H9 (cell line): Measurements from ENCODE around the gene TGFBR2. TPM values are rescaled to one million over a fixed set of nuclear protein-coding genes. Genes with fewer than 3 reads are reported as not detected.

ENCODE experiments used
- DNase-seq: peaks from one replicate; pipeline ENCODE4 v3.0.0-alpha.2; 2017
- H2AFZ ChIP-seq: one replicate; pipeline ENCODE4 v1.6.1; 2013; ENCODE audit warnings: mild to moderate bottlenecking, low read length, control low read depth, moderate library complexity
- H2AK5ac ChIP-seq: 2 replicates; pipeline ENCODE4 v1.6.1; 2013; ENCODE audit warnings: low read length, control low read depth, mixed read lengths; ENCODE audit not compliant: insufficient read length
- H2BK120ac ChIP-seq: one replicate; pipeline ENCODE4 v1.6.1; 2013; ENCODE audit warnings: low read depth, mild to moderate bottlenecking, low read length, control low read depth, inconsistent platforms; ENCODE audit not compliant: poor library complexity, severe bottlenecking
- H2BK12ac ChIP-seq: 2 replicates; pipeline ENCODE4 v1.6.1; 2013; ENCODE audit warnings: low read length, control low read depth, mixed read lengths, low read depth; ENCODE audit not compliant: insufficient read length
- H2BK15ac ChIP-seq: 2 replicates; pipeline ENCODE4 v1.6.1; 2013; ENCODE audit warnings: low read depth, low read length, control low read depth
- H2BK20ac ChIP-seq: one replicate; pipeline ENCODE4 v1.6.1; 2013; ENCODE audit warnings: low read depth, mild to moderate bottlenecking, low read length, control low read depth, inconsistent platforms; ENCODE audit not compliant: poor library complexity, severe bottlenecking
- H2BK5ac ChIP-seq: 2 replicates; pipeline ENCODE4 v1.6.1; 2013; ENCODE audit warnings: low read length, control low read depth, mixed read lengths; ENCODE audit not compliant: insufficient read length
- H3K14ac ChIP-seq: 2 replicates; pipeline ENCODE4 v1.6.1; 2013; ENCODE audit warnings: low read length, control low read depth; ENCODE audit not compliant: insufficient read depth
- H3K18ac ChIP-seq: 2 replicates; pipeline ENCODE4 v1.6.1; 2013; ENCODE audit warnings: low read depth, mild to moderate bottlenecking, mixed read lengths, low read length, control low read depth; ENCODE audit not compliant: insufficient read length
- H3K23ac ChIP-seq: 2 replicates; pipeline ENCODE4 v1.6.1; 2013; ENCODE audit warnings: low read length, control low read depth, mixed read lengths, low read depth; ENCODE audit not compliant: insufficient read length
- H3K23me2 ChIP-seq: 2 replicates; pipeline ENCODE4 v1.6.1; 2013; ENCODE audit warnings: low read depth, mild to moderate bottlenecking, mixed read lengths, low read length, control low read depth; ENCODE audit not compliant: insufficient read length, poor library complexity, severe bottlenecking
- H3K27ac ChIP-seq: 2 replicates; pipeline ENCODE4 v1.5.1; 2013; ENCODE audit warnings: low read length, control low read depth, mixed read lengths, low read depth; ENCODE audit not compliant: insufficient read length
- H3K27me3 ChIP-seq: 2 replicates; pipeline ENCODE4 v1.6.1; 2013; ENCODE audit warnings: low read length, control low read depth, inconsistent platforms; ENCODE audit not compliant: insufficient read depth
- H3K4ac ChIP-seq: 2 replicates; pipeline ENCODE4 v1.6.1; 2013; ENCODE audit warnings: low read depth, mild to moderate bottlenecking, control low read depth, inconsistent platforms, low read length, moderate library complexity
- H3K4me1 ChIP-seq: 2 replicates; pipeline ENCODE4 v1.6.1; 2013; ENCODE audit warnings: low read length, control low read depth, inconsistent platforms; ENCODE audit not compliant: insufficient read depth
- H3K4me2 ChIP-seq: 2 replicates; pipeline ENCODE4 v1.6.1; 2013; ENCODE audit warnings: low read length, control low read depth, mixed read lengths; ENCODE audit not compliant: insufficient read length, insufficient read depth
- H3K56ac ChIP-seq: 2 replicates; pipeline ENCODE4 v1.6.1; 2013; ENCODE audit warnings: low read depth, mild to moderate bottlenecking, mixed read lengths, low read length, control low read depth; ENCODE audit not compliant: insufficient read length
- H3K79me1 ChIP-seq: 2 replicates; pipeline ENCODE4 v1.6.1; 2013; ENCODE audit warnings: low read depth, mild to moderate bottlenecking, moderate library complexity, low read length, control low read depth, inconsistent platforms; ENCODE audit not compliant: insufficient read depth, poor library complexity, severe bottlenecking
- H3K79me2 ChIP-seq: 2 replicates; pipeline ENCODE4 v1.6.1; 2013; ENCODE audit warnings: low read length, control low read depth, inconsistent platforms; ENCODE audit not compliant: insufficient read depth
- H3K9ac ChIP-seq: 2 replicates; pipeline ENCODE4 v1.6.1; 2013; ENCODE audit warnings: low read length, control low read depth, mixed read lengths; ENCODE audit not compliant: insufficient read length; ENCODE audit errors: extremely low read depth
- H3K9me3 ChIP-seq: one replicate; pipeline ENCODE4 v1.6.1; 2013; ENCODE audit warnings: low read depth, low read length, inconsistent platforms; ENCODE audit not compliant: control insufficient read depth
- H3T11ph ChIP-seq: one replicate; pipeline ENCODE4 v1.6.1; 2013; ENCODE audit warnings: mild to moderate bottlenecking, low read length, control low read depth, inconsistent platforms
- H4K20me1 ChIP-seq: one replicate; pipeline ENCODE4 v1.6.1; 2013; ENCODE audit not compliant: control insufficient read depth, insufficient read length, insufficient read depth
- H4K5ac ChIP-seq: 2 replicates; pipeline ENCODE4 v1.6.1; 2013; ENCODE audit warnings: low read depth, mild to moderate bottlenecking, mixed read lengths, low read length, control low read depth; ENCODE audit not compliant: insufficient read length
- H4K8ac ChIP-seq: replicated peaks from 2 replicates; pipeline ENCODE4 v1.6.1; 2013; ENCODE audit warnings: low read length, control low read depth, mixed read lengths, low read depth; ENCODE audit not compliant: insufficient read length
- H4K91ac ChIP-seq: 2 replicates; pipeline ENCODE4 v1.6.1; 2013; ENCODE audit warnings: low read depth, mild to moderate bottlenecking, moderate library complexity, mixed read lengths, low read length, control low read depth; ENCODE audit not compliant: insufficient read length
- H3K27ac Mint-ChIP-seq, 3 experiments: 2 replicates in 2 of 3; 3 replicates in 1 of 3; pipeline ENCODE4 v1.8.0; 2020 to 2021; ENCODE audit warnings: mixed read lengths in 3 of 3, mild to moderate bottlenecking in 1 of 3, moderate library complexity in 1 of 3
- H3K27me3 Mint-ChIP-seq: 2 replicates; pipeline ENCODE4 v1.8.0; 2021; ENCODE audit warnings: low read depth, mild to moderate bottlenecking, moderate library complexity, mixed read lengths
- H3K36me3 Mint-ChIP-seq, 3 experiments: 2 replicates in 2 of 3; 3 replicates in 1 of 3; pipeline ENCODE4 v1.8.0; 2020 to 2021; ENCODE audit warnings: low read depth in 3 of 3, mixed read lengths in 3 of 3; ENCODE audit not compliant: insufficient read depth in 1 of 3
- H3K4me1 Mint-ChIP-seq, 2 experiments: 2 replicates each; pipeline ENCODE4 v1.8.0; 2020; ENCODE audit warnings: mixed read lengths in 2 of 2
- H3K4me3 Mint-ChIP-seq, 2 experiments: 2 replicates in 1 of 2; 3 replicates in 1 of 2; pipeline ENCODE4 v1.8.0; 2020 to 2021; ENCODE audit warnings: mild to moderate bottlenecking in 2 of 2, mixed read lengths in 2 of 2, moderate library complexity in 1 of 2
- H3K9me3 Mint-ChIP-seq, 2 experiments: 2 replicates in 1 of 2; 3 replicates in 1 of 2; pipeline ENCODE4 v1.8.0; 2020; ENCODE audit warnings: mild to moderate bottlenecking in 2 of 2, mixed read lengths in 2 of 2, moderate library complexity in 1 of 2
- WGBS: extraction: QIAGEN DNeasy Blood & Tissue Kit; methylation state at CpG from one replicate; pipeline ENCODE4 v1.1.7; 2013; ENCODE audit warnings: missing lambda C conversion rate, low lambda C conversion rate, mixed read lengths; ENCODE audit not compliant: insufficient read length; ENCODE audit errors: extremely low coverage; 5-methylcytosine and 5-hydroxymethylcytosine counted together
- total RNA-seq: library from RNA; stranded (reverse); gene quantifications from 2 replicates; pipeline ENCODE4 v1.2.1, GENCODE V29; 2021
- TF ChIP-seq, protein P1 (sequence below): fragments of 200-600 bp; sonication (generic); conservative IDR thresholded peaks from 3 replicates; pipeline ENCODE4 v1.8.0; 2021; ENCODE audit warnings: antibody characterized with exemption, mild to moderate bottlenecking

Gene TGFBR2
- total RNA-seq, 1 experiment from 2014 or later: 10.6 TPM

DNA sequence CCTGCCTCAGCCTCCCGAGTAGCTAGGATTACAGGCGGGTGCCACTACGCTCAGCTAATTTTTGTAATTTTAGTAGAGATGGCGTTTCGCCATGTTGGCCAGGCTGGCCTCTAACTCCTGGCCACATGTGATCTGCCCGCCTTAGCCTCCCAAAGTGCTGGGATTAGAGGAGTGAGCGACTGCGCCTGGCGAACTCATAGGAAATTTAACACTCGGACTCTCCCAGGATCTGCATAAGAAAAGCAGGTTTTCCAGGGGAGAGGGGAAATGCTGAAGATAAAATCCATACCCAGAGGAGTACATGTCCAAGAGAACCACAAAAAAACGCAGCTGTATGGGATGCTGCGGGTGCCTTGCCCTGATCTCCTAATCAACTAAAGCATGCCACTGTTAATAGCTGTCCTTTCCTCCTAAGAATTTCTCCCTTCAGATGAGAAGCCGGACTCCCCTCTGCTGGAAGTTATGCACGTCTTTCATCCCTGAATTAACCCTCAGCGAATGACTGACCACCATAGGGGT lies 25.3 kb upstream of the TGFBR2 start:
- Histone ChIP-seq H4K5ac (no peak overlapping the region), H2AK5ac (no peak overlapping the region), H2BK15ac (no peak overlapping the region), H3K27ac (no peak overlapping the region), H2AFZ (no peak overlapping the region), H3K9me3 (no peaks in the 10 kb centered on the region), H3K9ac (no peak overlapping the region), H2BK120ac (no peak overlapping the region), H2BK20ac (no peak overlapping the region), H3K4me1 (peaks cover 6% of the 10 kb centered on the region; the same call in 1 of the 2 replicates), H3K27me3 (no peaks in the 10 kb centered on the region), H3T11ph (no peak overlapping the region), H4K91ac (no peak overlapping the region), H3K18ac (no peak overlapping the region), H3K79me1 (no peaks in the 10 kb centered on the region), H3K79me2 (no peaks in the 10 kb centered on the region), H3K4me2 (no peak overlapping the region), H3K23ac (no peak overlapping the region), H4K20me1 (no peaks in the 10 kb centered on the region), H3K56ac (no peak overlapping the region), H3K23me2 (no peaks in the 10 kb centered on the region), H2BK5ac (no peak overlapping the region), H3K14ac (no peak overlapping the region), H2BK12ac (no peak overlapping the region), H3K4ac (no peak overlapping the region), H4K8ac (no peak overlapping the region)
- H3K4me3 Mint-ChIP-seq: no peak overlapping the region
- H3K4me1 Mint-ChIP-seq: peaks cover 14 to 17% of the 10 kb centered on the region in 2 experiments
- no peak for DNase-seq
- no CpG with 5 or more reads among the region's 15 CpGs for WGBS
- H3K27me3 Mint-ChIP-seq: no peaks in the 10 kb centered on the region
- no peaks in the 10 kb centered on the region for H3K9me3 Mint-ChIP-seq
- H3K27ac Mint-ChIP-seq: peak overlapping the region in 1 of 3 experiments; percentile 32; a peak in 1 of 7 replicates
- TF ChIP-seq, protein P1, sequence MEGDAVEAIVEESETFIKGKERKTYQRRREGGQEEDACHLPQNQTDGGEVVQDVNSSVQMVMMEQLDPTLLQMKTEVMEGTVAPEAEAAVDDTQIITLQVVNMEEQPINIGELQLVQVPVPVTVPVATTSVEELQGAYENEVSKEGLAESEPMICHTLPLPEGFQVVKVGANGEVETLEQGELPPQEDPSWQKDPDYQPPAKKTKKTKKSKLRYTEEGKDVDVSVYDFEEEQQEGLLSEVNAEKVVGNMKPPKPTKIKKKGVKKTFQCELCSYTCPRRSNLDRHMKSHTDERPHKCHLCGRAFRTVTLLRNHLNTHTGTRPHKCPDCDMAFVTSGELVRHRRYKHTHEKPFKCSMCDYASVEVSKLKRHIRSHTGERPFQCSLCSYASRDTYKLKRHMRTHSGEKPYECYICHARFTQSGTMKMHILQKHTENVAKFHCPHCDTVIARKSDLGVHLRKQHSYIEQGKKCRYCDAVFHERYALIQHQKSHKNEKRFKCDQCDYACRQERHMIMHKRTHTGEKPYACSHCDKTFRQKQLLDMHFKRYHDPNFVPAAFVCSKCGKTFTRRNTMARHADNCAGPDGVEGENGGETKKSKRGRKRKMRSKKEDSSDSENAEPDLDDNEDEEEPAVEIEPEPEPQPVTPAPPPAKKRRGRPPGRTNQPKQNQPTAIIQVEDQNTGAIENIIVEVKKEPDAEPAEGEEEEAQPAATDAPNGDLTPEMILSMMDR: 0 out of 3 replicates have a peak, but pooled peaks have one; percentile 14
- no peaks in the 10 kb centered on the region; a peak in 1 of 7 replicates for H3K36me3 Mint-ChIP-seq
